A549 (cell line): ENCODE data around the gene MCU. TPM values are rescaled to one million over a fixed set of nuclear protein-coding genes. Genes with fewer than 3 reads are reported as not detected.

ENCODE experiments used
- ATAC-seq, 2 experiments: fragments of 200-7000 bp in 1 of 2; fragments of >200 bp in 1 of 2; cut with Nextera tagmentation in 1 of 2; cut with Tn5 transposase in 1 of 2; 3 replicates each; pipeline versions ENCODE4 v1.8.0 to v1.9.1; 2018 to 2020; ENCODE audit warnings: mild to moderate bottlenecking in 1 of 2, moderate library complexity in 1 of 2
- CTCF ChIA-PET: fragments of 300-600 bp; sonication (Branson Sonifier 250); formaldehyde crosslinking; extraction: SDS; loops from one replicate; lab custom pipeline; 2021; ENCODE audit warnings: antibody characterized with exemption, inconsistent platforms; lab: Yijun Ruan, JAX
- POLR2A ChIA-PET: fragments of 350-600 bp; formaldehyde crosslinking; extraction: SDS; loops from one replicate; lab custom pipeline; 2021; ENCODE audit warnings: antibody characterized with exemption, inconsistent platforms; lab: Yijun Ruan, JAX
- DNase-seq, 2 experiments: peaks; one replicate each; pipeline versions ENCODE4 v3.0.0 to v3.0.0-alpha.2; 2011 to 2016; ENCODE audit warnings: low read depth in 1 of 2, low spot score in 1 of 2
- FAIRE-seq: peaks from 2 replicates; lab custom pipeline; 2011; peaks lifted over from hg19 to GRCh38; lab: Jason Lieb, UNC
- H3K27ac ChIP-seq, 2 experiments: fragments of >200 bp; sonication (Bioruptor Twin); formaldehyde crosslinking; 3 replicates each; pipeline ENCODE4 v1.5.1; 2016 to 2017
- H3K4me1 ChIP-seq: fragments of >200 bp; sonication (Bioruptor Twin); formaldehyde crosslinking; 3 replicates; pipeline ENCODE4 v1.6.1; 2016
- H3K4me2 ChIP-seq: fragments of >200 bp; sonication (Bioruptor Twin); formaldehyde crosslinking; 3 replicates; pipeline ENCODE4 v1.6.1; 2016
- H3K4me3 ChIP-seq: fragments of >200 bp; sonication (Bioruptor Twin); formaldehyde crosslinking; 3 replicates; pipeline ENCODE4 v1.5.1; 2016
- H3K9me3 ChIP-seq: fragments of >200 bp; sonication (Bioruptor Twin); formaldehyde crosslinking; 3 replicates; pipeline ENCODE4 v1.6.1; 2016
- CEBPB ChIP-seq, 2 experiments: fragments of >200 bp in 1 of 2; sonication (Bioruptor Twin) in 1 of 2; formaldehyde crosslinking in 1 of 2; IDR thresholded peaks; 2 replicates each; pipeline ENCODE4 v1.6.1; 2012 to 2016
- EHF ChIP-seq: fragments of 250-450 bp; sonication (Bioruptor Pico); IDR thresholded peaks from 2 replicates; pipeline ENCODE4 v1.5.0; 2020; ENCODE audit warnings: mild to moderate bottlenecking
- FOSL2 ChIP-seq, 2 experiments: fragments of 450-650 bp in 1 of 2; fragments of >200 bp in 1 of 2; sonication (Bioruptor Twin) in 1 of 2; formaldehyde crosslinking; IDR thresholded peaks; 2 replicates each; pipeline versions ENCODE4 v1.5.0 to v1.6.1; 2016 to 2020; ENCODE audit warnings: mild to moderate bottlenecking in 1 of 2, moderate library complexity in 1 of 2
- HDAC2 ChIP-seq: fragments of 200-600 bp; sonication (generic); IDR thresholded peaks from 2 replicates; pipeline ENCODE4 v1.6.1; 2016
- HEYL ChIP-seq: fragments of 250-450 bp; sonication (Bioruptor Pico); IDR thresholded peaks from 2 replicates; pipeline ENCODE4 v1.8.0; 2021; ENCODE audit warnings: mild to moderate bottlenecking, moderate library complexity
- HOXA7 ChIP-seq: fragments of 250-450 bp; sonication (Bioruptor Pico); IDR thresholded peaks from 2 replicates; pipeline ENCODE4 v1.5.0; 2020; ENCODE audit warnings: mild to moderate bottlenecking, moderate library complexity
- NPAS2 ChIP-seq: fragments of 250-450 bp; sonication (Bioruptor Pico); IDR thresholded peaks from 2 replicates; pipeline ENCODE4 v1.8.0; 2022; ENCODE audit warnings: mild to moderate bottlenecking, moderate library complexity, borderline replicate concordance
- NR3C1 ChIP-seq: fragments of >200 bp; sonication (Bioruptor Twin); formaldehyde crosslinking; IDR thresholded peaks from 3 replicates; pipeline ENCODE4 v1.6.1; 2017
- POLR2A ChIP-seq: IDR thresholded peaks from 2 replicates; pipeline ENCODE4 v1.6.1; 2012; ENCODE audit warnings: mild to moderate bottlenecking, low read length
- TP53 ChIP-seq: fragments of 250-450 bp; sonication (Bioruptor Pico); IDR thresholded peaks from 2 replicates; pipeline ENCODE4 v1.5.0; 2021; ENCODE audit warnings: mild to moderate bottlenecking, moderate library complexity
- ZC3H11A ChIP-seq: fragments of 450-650 bp; IDR thresholded peaks from 2 replicates; pipeline ENCODE4 v1.6.1; 2014; ENCODE audit warnings: antibody characterized with exemption, mild to moderate bottlenecking
- WGBS: methylation state at CpG from one replicate; pipeline ENCODE4 v1.1.6; 2017; ENCODE audit errors: missing lambda C conversion rate; 5-methylcytosine and 5-hydroxymethylcytosine counted together
- polyA plus RNA-seq, 4 experiments: library from polyadenylated mRNA; depleted of rRNA in 3 of 4; stranded (reverse); fragments of >200 nt; fragmentation: RNase III in 1 of 4; extraction: RNeasy Plus Mini Kit Qiagen cat#74134 plus additional on column Dnase treatment in 1 of 4; gene quantifications; 2 replicates in 3 of 4; 3 replicates in 1 of 4; pipeline ENCODE4 v1.2.3, GENCODE V29; 2011 to 2017
- TF ChIP-seq, protein P1 (sequence below): fragments of >200 bp; sonication (Bioruptor Twin); formaldehyde crosslinking; IDR thresholded peaks from 3 replicates; pipeline ENCODE4 v1.5.1; 2016
- TF ChIP-seq, protein P2 (sequence below): fragments of >200 bp; sonication (Bioruptor Twin); formaldehyde crosslinking; IDR thresholded peaks from 2 replicates; pipeline ENCODE4 v1.6.1; 2016
- TF ChIP-seq, protein P3 (sequence below): IDR thresholded peaks from 2 replicates; pipeline ENCODE4 v1.6.1; 2012
- TF ChIP-seq, protein P4 (sequence below): fragments of 250-450 bp; sonication (Bioruptor Pico); IDR thresholded peaks from 2 replicates; pipeline ENCODE4 v1.5.0; 2021; ENCODE audit warnings: mild to moderate bottlenecking, moderate library complexity, borderline replicate concordance
- TF ChIP-seq, protein P5 (sequence below): fragments of 200-600 bp; sonication (generic); IDR thresholded peaks from 2 replicates; pipeline ENCODE4 v1.6.1; 2016; ENCODE audit warnings: antibody characterized with exemption, mild to moderate bottlenecking, moderate library complexity

The MCU gene
- polyA plus RNA-seq, 2 of the 4 experiments (the other 2 are of a cell fraction), result 44.0 to 221 TPM

DNA sequence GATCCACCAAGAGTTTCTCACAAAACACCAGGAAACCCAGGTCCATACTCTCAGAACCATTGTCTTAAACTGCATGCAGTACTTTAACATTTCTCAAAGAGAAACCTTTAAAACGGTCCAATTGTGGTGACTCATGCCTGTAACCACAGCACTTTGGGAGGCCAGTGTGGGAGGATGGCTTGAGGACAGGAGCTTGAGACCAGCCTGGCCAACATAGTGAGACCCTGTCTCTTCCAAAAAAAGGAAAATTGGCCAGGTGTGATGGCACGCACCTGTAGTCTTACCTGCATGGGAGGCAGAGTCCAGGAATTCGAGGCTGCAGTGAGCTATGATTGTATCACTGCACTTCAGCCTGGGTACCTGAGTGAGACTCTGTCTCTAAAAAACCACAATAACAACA lies 104.1 kb downstream of the MCU start:
- WGBS, result 64% methylated on average over 3 of the region's 3 CpGs
- no peak overlapping the region for H3K4me2 ChIP-seq
- no peaks in the 10 kb centered on the region for H3K9me3 ChIP-seq
- DNase-seq (peak in 1 of 2 experiments; percentile 22), ATAC-seq (no peak)
- peak overlapping the region in 1 of 2 experiments; percentile 44; a peak in 3 of 6 replicates for H3K27ac ChIP-seq
- no peak for TF ChIP-seq EHF (CRISPR knock-in tag)
- TF ChIP-seq HEYL (CRISPR knock-in tag), result no peak
- TF ChIP-seq, protein P1, sequence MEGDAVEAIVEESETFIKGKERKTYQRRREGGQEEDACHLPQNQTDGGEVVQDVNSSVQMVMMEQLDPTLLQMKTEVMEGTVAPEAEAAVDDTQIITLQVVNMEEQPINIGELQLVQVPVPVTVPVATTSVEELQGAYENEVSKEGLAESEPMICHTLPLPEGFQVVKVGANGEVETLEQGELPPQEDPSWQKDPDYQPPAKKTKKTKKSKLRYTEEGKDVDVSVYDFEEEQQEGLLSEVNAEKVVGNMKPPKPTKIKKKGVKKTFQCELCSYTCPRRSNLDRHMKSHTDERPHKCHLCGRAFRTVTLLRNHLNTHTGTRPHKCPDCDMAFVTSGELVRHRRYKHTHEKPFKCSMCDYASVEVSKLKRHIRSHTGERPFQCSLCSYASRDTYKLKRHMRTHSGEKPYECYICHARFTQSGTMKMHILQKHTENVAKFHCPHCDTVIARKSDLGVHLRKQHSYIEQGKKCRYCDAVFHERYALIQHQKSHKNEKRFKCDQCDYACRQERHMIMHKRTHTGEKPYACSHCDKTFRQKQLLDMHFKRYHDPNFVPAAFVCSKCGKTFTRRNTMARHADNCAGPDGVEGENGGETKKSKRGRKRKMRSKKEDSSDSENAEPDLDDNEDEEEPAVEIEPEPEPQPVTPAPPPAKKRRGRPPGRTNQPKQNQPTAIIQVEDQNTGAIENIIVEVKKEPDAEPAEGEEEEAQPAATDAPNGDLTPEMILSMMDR, result no peak
- TF ChIP-seq, protein P2, sequence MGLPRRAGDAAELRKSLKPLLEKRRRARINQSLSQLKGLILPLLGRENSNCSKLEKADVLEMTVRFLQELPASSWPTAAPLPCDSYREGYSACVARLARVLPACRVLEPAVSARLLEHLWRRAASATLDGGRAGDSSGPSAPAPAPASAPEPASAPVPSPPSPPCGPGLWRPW, result no peak
- TF ChIP-seq NPAS2, result no peak
- no peak for TF ChIP-seq NR3C1
- TF ChIP-seq TP53 (CRISPR knock-in tag), result no peak
- TF ChIP-seq FOSL2 (IDR thresholded peaks at IDR 0.05), result no peak
- peak; percentile 24; the same call in 1 of the 2 replicates for TF ChIP-seq FOSL2 (CRISPR knock-in tag; IDR thresholded peaks at IDR 0.05)
- TF ChIP-seq, all 56 proteins: peak for 1
- ChIA-PET POLR2A (no interaction called here), CTCF (interaction anchor here (0.5 to 1.3 kb wide), 2 partner anchors 11 to 230 kb away, joined by 3 to 7 read pairs; no protein-coding TSS in a partner anchor)
- H3K4me3 ChIP-seq, result no peak overlapping the region
- no peak for FAIRE-seq
- peaks cover 46% of the 10 kb centered on the region for H3K4me1 ChIP-seq

DNA sequence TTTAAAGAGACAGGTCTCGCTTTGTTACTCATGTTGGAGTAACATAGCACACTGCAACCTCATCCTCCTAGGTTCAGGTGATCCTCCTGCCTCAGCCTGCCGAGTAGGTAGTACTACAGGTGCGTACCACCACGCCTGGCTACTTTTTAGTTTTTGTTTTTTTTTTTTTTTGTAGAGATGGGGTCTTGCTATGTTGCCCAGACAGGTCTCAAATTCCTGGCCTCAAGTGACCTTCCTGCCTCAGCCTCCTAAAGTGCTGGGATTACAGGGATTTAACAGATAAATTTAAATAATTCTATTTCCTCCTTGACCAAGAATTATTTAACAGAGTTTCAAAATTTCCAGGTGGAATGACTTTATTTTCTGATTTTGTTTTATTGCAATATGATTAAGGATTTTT lies 104.6 kb downstream of the MCU start:
- ATAC-seq, result no peak
- TF ChIP-seq ZC3H11A, result no peak
- H3K9me3 ChIP-seq, result no peaks in the 10 kb centered on the region
- POLR2A ChIA-PET, result no interaction called here
- H3K4me2 ChIP-seq, result no peak overlapping the region
- peaks cover 44% of the 10 kb centered on the region for H3K4me1 ChIP-seq
- CTCF ChIA-PET, result interaction anchor here (0.5 to 1.3 kb wide), 3 partner anchors 10 to 231 kb away, joined by 3 to 7 read pairs (median 3); no protein-coding TSS in a partner anchor
- WGBS, result 95% methylated on average over 4 of the region's 4 CpGs
- FAIRE-seq, result no peak
- H3K4me3 ChIP-seq, result no peak overlapping the region
- H3K27ac ChIP-seq, result peak overlapping the region in 1 of 2 experiments; percentile 44; a peak in 1 of 6 replicates
- DNase-seq, result no peak

DNA sequence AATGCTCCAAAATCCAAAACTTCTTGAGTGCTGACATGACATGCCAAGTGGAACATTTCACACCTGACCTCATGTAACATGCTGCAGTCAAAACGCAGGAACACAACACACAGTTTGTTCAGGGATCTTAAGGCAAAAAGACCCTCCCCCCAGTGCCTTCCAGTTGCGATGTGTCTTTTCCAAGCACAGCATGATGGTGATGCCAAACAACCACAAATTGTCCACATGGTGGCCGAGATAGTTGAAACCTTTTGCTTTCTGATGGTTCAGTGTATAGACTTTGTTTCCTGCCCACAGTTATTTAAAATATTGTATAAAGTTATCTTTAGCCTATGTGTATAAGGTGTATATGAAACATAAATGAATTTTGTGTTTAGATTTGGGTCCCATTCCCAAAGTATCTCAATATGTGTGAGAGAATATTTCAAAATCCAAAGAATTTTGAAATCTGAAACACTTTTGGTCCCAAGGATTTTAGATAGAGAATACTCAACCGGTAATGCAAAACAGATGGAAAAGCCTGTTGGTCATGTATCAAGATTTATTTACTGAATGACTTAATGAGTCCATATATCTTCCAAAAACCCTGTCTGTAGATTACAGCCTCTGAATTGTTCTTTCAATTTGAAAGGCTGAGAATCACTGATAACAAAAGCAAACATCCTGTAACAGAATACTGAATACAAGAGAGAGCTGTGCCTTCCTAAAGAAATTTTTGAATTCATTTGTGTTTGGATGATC lies 108.2 kb downstream of the MCU start:
- POLR2A ChIA-PET, result no interaction called here
- peak in 1 of 2 experiments; percentile 22; a peak in 1 of 6 replicates for ATAC-seq
- H3K4me1 ChIP-seq, result peaks cover 35% of the 10 kb centered on the region
- 53% methylated on average over 4 of the region's 4 CpGs for WGBS
- no peak overlapping the region for H3K4me3 ChIP-seq
- TF ChIP-seq HDAC2 (no peak), NPAS2 (no peak), CEBPB (IDR thresholded peaks at IDR 0.05) (no peak), HOXA7 (CRISPR knock-in tag) (no peak), POLR2A (no peak)
- TF ChIP-seq, protein P3, sequence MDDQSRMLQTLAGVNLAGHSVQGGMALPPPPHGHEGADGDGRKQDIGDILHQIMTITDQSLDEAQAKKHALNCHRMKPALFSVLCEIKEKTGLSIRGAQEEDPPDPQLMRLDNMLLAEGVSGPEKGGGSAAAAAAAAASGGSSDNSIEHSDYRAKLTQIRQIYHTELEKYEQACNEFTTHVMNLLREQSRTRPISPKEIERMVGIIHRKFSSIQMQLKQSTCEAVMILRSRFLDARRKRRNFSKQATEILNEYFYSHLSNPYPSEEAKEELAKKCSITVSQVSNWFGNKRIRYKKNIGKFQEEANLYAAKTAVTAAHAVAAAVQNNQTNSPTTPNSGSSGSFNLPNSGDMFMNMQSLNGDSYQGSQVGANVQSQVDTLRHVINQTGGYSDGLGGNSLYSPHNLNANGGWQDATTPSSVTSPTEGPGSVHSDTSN, result no peak
- TF ChIP-seq, protein P4, sequence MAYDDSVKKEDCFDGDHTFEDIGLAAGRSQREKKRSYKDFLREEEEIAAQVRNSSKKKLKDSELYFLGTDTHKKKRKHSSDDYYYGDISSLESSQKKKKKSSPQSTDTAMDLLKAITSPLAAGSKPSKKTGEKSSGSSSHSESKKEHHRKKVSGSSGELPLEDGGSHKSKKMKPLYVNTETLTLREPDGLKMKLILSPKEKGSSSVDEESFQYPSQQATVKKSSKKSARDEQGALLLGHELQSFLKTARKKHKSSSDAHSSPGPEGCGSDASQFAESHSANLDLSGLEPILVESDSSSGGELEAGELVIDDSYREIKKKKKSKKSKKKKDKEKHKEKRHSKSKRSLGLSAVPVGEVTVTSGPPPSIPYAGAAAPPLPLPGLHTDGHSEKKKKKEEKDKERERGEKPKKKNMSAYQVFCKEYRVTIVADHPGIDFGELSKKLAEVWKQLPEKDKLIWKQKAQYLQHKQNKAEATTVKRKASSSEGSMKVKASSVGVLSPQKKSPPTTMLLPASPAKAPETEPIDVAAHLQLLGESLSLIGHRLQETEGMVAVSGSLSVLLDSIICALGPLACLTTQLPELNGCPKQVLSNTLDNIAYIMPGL, result no peak
- TF ChIP-seq, protein P5, sequence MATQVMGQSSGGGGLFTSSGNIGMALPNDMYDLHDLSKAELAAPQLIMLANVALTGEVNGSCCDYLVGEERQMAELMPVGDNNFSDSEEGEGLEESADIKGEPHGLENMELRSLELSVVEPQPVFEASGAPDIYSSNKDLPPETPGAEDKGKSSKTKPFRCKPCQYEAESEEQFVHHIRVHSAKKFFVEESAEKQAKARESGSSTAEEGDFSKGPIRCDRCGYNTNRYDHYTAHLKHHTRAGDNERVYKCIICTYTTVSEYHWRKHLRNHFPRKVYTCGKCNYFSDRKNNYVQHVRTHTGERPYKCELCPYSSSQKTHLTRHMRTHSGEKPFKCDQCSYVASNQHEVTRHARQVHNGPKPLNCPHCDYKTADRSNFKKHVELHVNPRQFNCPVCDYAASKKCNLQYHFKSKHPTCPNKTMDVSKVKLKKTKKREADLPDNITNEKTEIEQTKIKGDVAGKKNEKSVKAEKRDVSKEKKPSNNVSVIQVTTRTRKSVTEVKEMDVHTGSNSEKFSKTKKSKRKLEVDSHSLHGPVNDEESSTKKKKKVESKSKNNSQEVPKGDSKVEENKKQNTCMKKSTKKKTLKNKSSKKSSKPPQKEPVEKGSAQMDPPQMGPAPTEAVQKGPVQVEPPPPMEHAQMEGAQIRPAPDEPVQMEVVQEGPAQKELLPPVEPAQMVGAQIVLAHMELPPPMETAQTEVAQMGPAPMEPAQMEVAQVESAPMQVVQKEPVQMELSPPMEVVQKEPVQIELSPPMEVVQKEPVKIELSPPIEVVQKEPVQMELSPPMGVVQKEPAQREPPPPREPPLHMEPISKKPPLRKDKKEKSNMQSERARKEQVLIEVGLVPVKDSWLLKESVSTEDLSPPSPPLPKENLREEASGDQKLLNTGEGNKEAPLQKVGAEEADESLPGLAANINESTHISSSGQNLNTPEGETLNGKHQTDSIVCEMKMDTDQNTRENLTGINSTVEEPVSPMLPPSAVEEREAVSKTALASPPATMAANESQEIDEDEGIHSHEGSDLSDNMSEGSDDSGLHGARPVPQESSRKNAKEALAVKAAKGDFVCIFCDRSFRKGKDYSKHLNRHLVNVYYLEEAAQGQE, result no peak
- no peak overlapping the region for H3K4me2 ChIP-seq
- no peak for DNase-seq
- no peaks in the 10 kb centered on the region for H3K9me3 ChIP-seq
- CTCF ChIA-PET, result no interaction called here
- no peak overlapping the region for H3K27ac ChIP-seq
- no peak for FAIRE-seq
